HG03196 (cell line): ENCODE results near the gene ANGEL2.
"Not testable (repeated sequence)": the region's sequence is repeated elsewhere in the genome, so short reads cannot be mapped to it uniquely, and the experiment has no call there.

ENCODE experiments used
- ATAC-seq: cut with Tn5 transposase; IDR thresholded peaks from one replicate; pipeline ENCODE4 v1.9.1; 2021; ENCODE audit not compliant: unreplicated experiment

The ANGEL2 gene

DNA sequence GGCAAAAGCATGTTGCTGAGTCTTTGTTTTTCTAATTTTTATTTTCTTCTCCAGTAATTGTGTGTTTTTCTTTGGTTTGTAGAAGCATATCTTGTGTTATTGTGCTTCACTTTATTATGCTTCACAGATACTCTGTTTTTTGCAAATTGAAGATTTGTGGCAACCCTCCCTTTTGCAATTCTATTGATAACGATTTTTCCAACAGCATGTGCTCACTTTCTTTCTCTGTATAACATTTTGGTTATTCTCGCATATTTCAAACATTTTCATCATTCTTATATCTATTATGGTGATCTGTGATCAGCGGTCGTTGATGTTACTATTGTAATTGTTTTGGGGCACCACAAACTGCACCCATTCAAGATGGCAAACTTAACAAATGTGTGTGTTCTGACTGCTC, 3.8 kb upstream of the ANGEL2 start:
- no peak for ATAC-seq

DNA sequence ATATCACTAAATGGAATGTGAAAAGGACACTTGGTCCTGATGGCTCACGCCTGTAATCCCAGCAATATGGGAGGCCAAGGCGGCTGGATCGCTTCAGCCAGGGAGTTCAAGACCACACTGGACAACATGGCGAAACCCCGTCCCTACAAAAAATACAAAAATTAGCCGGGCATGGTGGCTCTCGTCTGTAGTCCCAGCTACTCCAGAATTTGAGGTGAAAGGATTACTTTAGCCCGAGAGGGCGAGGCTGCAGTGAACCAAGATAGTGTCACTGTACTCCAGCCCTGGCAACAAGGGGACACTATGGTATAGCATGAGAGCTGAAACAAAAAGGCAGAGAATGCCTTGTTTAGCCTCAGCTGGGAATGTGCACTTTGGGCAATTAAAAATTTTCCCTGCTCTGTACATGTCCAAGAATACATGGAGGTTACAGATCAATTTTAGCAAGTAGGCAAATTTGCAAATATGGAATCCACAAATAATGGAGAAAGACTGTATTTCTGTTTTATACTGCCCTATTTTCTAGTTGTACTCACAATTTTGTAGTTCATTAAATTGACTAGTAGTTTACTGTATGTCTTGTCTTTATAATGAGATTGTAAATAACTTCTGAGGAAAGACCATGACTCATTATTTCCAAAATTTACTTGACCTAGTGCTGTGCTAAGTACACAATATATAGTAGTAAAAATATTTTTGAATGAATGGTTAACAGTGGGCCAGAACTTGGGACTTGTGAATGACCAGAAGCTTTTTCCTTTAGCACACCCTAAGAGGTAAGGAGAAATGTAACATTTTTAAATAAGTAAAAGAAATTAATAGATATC, 2.0 kb upstream of the ANGEL2 start:
- ATAC-seq = no peak

DNA sequence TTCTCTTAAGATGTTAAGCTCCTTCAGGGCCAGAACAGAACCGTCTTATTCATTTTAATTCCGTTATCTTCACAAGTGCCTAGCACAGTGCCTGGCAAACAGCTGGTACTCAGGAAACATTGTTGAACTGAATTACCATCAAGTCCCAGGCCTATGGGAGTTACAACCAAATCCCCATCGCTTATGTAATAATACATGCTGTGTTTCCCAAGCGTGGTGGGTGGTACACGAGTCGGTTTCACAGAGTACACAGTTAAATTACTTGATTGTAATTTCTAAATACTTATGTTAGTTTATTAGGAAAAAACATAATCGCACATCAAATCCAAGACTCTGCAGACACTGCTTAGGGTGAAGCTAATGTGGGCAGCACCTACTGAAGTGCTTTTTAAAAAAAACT, 1.0 kb downstream of the ANGEL2 start:
- ATAC-seq = no peak

GRCh38 chr1:213008564-213008963, 7.1 kb downstream of the ANGEL2 start:
- ATAC-seq = peak; percentile 44

DNA sequence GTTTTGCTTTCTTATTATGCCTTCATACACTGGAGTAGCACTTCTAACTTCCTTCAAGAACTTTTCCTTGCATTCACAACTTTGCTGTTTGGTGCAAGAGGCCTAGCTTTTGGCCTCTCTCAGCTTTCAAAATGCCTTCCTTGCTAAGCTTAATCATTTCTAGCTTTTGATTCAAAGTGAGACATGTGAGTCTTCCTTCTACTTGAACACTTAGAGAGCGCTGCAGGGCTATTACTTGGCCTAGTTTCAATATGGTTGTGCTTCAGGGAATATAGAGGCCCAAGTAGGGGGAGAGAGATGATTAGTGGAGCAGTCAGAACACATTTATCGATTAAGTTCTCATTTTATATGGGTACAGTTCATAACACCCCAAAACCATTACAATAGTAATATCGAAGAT, 12.4 kb downstream of the ANGEL2 start:
- no peak for ATAC-seq

- no peak for ATAC-seq
Measured at GRCh38 chr1:212994926-212995325, 20.7 kb downstream of the ANGEL2 start.

GRCh38 chr1:212993960-212994359, 21.7 kb downstream of the ANGEL2 start:
- ATAC-seq = not testable (repeated sequence)

GRCh38 chr1:212990276-212990675, 25.4 kb downstream of the ANGEL2 start:
- ATAC-seq = no peak

GRCh38 chr1:212987702-212988322, 27.9 kb downstream of the ANGEL2 start:
- ATAC-seq = no peak

DNA sequence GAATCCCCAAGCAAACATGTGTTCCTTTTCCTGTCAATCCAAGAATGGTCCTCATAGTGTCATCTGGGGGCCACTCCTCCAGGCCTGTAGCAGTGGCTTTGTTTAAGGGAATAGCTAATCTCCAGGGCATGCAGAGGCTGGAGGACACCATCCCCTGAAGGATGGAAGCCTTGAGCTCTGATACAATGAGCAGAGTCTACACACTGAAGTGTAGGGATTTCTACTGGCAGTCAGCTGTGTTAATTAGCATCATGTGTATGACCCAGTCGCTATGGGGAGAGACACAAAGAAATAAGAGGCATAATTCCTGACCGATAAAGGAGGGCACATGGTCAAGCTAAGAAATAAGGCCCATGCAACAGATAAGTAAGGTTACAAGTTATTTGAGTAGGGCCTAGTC, 29.1 kb downstream of the ANGEL2 start:
- no peak for ATAC-seq

- ATAC-seq = no peak
Measured at GRCh38 chr1:212984522-212985291, 31.0 kb downstream of the ANGEL2 start.

DNA sequence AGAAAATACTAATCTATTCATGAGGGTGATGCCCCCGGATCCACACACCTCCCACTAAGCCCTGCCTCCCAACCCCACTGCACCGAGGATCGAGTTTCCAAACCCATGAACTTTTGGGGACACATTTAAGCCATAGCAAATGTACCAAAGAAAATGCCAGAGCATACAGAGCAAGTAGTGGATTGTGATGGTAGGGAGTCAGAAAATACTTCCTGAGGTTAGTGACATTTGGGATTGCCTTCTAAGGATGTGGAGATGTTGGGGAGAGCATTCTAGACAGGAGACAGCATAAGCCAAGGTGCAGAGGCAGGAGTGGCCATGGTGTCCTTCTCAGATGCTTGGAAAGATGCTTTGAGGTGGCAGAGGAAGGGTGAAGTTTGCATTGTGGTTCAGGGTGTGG, 32.2 kb downstream of the ANGEL2 start:
- ATAC-seq = no peak

DNA sequence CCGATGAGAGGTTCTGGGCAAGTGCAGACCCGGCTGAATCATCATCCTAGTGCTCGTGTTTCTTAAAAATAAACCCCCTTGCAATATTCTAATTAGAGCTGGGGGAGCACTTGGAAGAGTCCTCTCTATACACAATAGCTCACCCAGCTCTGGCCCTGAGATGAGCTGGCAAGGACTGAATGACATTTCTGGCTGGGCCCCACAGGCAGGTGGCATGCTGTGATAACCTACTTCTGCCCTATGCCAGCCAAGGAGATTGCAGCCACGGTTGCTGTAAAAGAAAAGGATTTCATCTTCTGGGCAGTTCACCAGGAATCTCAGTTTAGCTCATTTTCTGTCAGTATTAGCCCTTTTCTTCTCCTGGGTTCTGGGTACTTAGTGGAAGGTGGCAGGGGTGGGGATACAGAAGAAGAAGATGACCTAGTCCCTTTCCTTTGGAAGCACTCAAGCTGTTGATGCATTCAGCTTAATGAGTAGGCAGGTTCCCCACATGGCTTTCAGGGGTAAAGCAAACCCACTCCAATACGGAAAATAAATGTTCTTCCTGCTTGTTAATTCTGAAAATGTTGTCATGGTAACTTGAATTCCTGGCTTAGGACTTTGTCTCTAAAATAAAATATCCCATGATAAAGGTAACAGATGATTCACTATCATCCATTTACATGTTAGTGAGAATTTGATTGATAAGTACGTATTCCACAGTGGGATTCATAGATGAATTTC, 33.1 kb downstream of the ANGEL2 start:
- ATAC-seq = no peak

GRCh38 chr1:212981571-212982328, 33.9 kb downstream of the ANGEL2 start:
- peak; percentile 54 for ATAC-seq

DNA sequence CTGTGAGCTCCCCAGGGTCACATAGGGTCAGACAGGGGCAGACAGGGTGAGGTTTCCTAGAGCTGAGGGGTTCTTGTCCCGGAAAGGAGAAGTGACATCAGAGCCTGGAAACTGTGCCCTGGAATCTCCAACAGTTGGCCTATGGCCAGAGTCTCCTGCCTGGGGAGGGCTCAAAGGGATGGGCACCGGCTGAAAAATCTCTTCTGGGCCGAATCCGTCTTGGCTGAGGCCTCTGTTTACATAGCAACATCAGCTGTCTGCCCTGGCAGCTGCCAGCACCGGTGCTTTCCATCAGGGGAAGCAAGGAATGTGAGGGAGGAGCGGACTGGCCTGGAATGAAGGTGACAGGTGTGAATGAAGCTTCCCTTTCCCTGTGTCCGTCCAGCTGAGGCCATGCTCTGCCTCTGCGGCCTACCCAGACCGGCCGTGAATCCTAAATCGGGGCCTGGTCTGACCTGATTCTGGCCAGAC, 34.6 kb downstream of the ANGEL2 start:
- no peak for ATAC-seq

DNA sequence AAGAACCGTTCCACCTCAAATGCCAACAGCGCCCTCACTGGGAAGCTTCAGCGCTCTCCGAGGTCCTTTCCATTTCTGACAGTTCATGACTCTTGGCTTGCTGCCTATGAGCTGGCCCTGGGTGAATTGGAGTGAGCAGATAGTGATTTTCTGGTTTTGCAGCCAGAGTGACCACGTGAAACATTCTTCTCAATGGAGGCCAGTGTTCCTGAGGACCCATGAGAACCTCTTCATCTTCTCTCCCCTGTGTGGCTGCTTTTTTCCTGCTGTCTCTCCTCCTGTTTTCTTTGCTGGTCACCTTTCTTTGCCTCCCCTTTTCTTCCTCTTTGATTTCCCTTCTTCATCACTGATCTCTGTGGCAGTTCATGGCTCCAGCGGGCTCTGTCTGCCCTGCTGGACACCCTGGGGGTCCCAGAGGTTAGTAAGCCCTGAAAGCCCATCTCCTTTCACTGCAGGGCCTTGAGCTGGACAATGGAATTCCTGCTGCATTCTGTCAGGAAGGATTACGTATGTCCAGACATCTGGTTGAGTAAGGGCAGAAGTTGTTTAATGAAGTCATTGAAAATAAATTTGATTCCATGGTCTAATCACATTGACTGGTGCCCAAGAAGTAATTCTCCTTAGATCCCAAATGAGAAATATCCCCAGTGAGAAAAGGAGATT, 35.4 kb downstream of the ANGEL2 start:
- ATAC-seq = no peak

DNA sequence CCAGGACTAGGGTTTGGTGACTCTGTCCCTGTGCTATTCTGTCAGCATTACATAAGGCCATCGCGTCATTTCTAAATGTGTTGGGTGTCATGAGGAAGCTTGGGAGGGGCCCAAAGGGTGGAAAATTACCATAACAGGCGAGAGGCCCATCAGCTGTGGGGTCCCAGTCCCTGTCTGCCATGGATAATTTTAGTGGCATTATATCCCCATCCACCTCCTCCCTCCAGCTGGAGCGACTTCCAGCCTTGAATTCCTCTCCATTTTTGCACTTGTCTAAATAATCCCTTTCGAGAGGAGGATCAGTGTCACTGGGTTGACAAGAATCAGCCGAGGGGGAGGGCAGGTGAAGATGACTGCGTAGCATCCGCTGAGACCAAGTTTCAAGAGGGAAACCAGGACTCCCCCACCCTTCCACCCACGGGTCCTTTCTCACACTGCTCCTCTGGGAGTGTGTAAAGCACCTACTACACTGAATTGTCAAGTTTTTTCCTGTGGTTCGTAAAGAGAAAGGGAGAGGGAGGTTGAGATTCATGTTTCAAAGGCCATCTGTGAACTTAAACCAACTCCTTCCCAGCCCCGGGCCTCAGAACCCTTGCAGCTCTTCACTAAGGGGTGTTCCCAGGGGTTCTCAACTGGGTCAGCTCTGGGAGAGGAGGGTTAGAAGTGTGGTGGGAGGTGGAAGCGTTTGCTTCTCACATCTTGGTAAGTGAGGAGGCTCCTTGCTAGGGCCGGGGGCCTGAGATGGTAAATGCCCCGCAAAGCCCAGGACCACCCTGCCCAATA, 36.1 kb downstream of the ANGEL2 start:
- peak; percentile 59 for ATAC-seq

- no peak for ATAC-seq
Measured at GRCh38 chr1:212977781-212978645, 37.7 kb downstream of the ANGEL2 start.
